Skeletal muscle satellite cell (primary cell): ENCODE results near the gene BMP7.
"Not testable (repeated sequence)": the region's sequence is repeated elsewhere in the genome, so short reads cannot be mapped to it uniquely, and the experiment has no call there.

Experiments
- H3K27me3 ChIP-seq: 2 replicates; pipeline ENCODE4 v1.7.0; 2013; ENCODE audit warnings: low read length; ENCODE audit not compliant: control insufficient read depth, insufficient read depth
- H3K36me3 ChIP-seq: 2 replicates; pipeline ENCODE4 v1.7.0; 2013; ENCODE audit warnings: mild to moderate bottlenecking, control low read depth, low read length; ENCODE audit not compliant: insufficient read depth
- H3K4me1 ChIP-seq: 2 replicates; pipeline ENCODE4 v1.7.0; 2013; ENCODE audit warnings: low read length; ENCODE audit not compliant: control insufficient read depth, insufficient read depth
- H3K4me2 ChIP-seq: 2 replicates; pipeline ENCODE4 v1.7.0; 2013; ENCODE audit warnings: mild to moderate bottlenecking, low read length
- H3K4me3 ChIP-seq: 2 replicates; pipeline ENCODE4 v1.7.0; 2013; ENCODE audit warnings: low read length
- H3K9ac ChIP-seq: 2 replicates; pipeline ENCODE4 v1.7.0; 2013; ENCODE audit warnings: mild to moderate bottlenecking, low read depth, low read length, moderate library complexity
- H3K9me3 ChIP-seq: replicated peaks from 2 replicates; pipeline ENCODE4 v1.7.0; 2013; ENCODE audit warnings: mild to moderate bottlenecking, control low read depth, low read length

Gene BMP7

DNA sequence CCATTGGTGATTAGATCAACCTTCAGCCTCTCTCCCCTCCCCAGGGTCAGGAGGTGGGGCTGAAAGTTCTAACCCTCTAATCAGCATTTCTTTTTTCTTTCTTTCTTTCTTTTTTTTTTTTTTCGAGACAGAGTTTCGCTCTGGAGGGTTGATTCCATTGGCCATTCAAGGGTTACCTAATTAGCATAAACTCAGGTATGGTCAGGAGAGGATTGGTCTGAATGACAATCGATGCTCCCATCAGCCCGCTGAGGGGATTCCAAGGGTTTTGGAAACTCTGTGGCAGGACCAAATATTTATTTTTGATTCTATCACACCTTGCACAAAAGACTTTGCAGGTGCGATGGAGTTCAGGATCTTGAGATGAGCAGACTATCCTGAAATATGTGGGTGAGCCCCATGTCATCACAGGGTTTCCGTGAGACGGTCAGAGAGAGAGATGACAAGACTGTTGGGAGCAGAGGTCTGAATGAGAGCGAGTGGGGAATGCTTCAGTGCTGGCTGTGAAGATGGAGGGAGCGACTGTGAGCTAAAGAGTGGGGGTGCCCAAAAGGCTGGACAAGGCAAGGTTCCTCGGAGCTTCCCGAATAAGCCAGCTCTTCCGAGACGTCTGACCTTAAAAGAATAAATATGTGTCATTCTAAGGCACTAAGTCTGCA is 107.1 kb downstream of the BMP7 start:
- no peak overlapping the region for H3K4me3 ChIP-seq
- H3K27me3 ChIP-seq = no peaks in the 10 kb centered on the region
- H3K9ac ChIP-seq = no peak overlapping the region
- H3K9me3 ChIP-seq = peaks cover 6% of the 10 kb centered on the region
- H3K4me1 ChIP-seq = no peaks in the 10 kb centered on the region
- no peak overlapping the region for H3K4me2 ChIP-seq
- H3K36me3 ChIP-seq = no peaks in the 10 kb centered on the region

DNA sequence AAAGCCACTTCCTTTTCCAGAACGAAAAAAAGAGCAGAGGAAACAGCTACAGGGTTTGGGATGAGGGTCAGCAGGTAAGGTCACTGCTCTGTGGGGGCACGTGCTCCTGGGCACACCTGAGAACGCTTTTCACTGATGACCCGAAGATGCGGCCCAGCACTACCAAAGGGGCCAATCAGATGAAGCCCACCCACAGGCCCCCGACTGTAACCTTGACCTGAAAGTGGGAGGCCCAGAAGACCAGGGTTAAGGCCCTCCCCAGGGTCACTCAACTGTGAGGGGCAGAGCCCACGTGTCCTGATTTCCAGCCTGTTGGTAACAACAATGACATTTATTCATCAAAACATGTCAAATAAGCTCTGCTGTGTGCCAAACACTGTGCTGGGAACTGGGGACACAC is 108.0 kb downstream of the BMP7 start:
- H3K27me3 ChIP-seq = no peaks in the 10 kb centered on the region
- H3K9me3 ChIP-seq = peaks cover 6% of the 10 kb centered on the region
- H3K4me3 ChIP-seq = no peak overlapping the region
- no peak overlapping the region for H3K9ac ChIP-seq
- H3K4me2 ChIP-seq = no peak overlapping the region
- H3K36me3 ChIP-seq = no peaks in the 10 kb centered on the region
- H3K4me1 ChIP-seq = no peaks in the 10 kb centered on the region

DNA sequence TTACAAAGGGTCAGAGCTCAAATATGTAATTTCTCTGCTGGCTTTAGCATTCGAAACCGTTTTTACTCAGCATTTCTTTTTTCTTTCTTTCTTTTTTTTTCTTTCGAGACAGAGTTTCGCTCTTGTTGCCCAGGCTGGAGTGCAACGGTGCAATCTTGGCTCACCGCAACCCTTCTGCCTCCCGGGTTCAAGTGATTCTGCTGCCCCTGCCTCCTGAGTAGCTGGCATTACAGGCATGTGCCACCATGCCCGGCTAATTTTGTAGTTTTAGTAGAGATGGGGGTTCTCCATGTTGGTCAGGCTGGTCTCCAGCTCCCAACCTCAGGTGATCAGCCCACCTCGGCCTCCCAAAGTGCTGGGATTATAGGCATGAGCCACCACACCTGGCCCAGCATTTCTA is 108.7 kb downstream of the BMP7 start:
- H3K4me2 ChIP-seq, H3K36me3 ChIP-seq, H3K27me3 ChIP-seq, H3K9ac ChIP-seq, H3K4me1 ChIP-seq, H3K9me3 ChIP-seq, H3K4me3 ChIP-seq: not testable (repeated sequence)

DNA sequence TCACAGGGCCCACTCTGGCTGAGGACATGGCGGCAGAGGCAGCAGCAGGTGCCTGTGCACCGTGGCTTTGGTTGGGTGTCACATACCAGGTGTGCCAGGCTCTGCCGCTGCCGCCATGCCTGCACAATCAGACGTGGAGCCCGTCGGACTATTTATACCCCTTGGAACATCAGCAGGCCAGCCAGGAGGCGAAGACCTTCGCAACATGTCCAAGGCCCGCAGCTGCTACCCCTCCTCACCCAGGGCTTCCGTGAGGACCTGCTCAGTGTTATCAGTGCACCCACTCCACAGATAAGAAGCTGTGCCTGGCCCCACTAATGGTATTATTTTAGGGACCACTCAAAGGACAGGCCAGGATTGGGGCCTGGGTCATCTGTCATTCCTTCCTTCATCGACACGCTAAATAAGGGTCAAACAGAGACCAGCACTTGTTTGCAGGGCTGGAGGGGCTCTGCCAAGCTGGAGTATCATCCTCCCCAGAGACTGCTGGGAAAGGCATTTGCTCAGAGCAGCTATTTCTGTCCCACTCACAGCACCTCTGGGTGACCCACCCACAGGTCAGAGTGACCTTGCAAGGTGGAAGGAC is 109.2 kb downstream of the BMP7 start:
- H3K4me3 ChIP-seq = no peak overlapping the region
- no peaks in the 10 kb centered on the region for H3K27me3 ChIP-seq
- peaks cover 6% of the 10 kb centered on the region for H3K9me3 ChIP-seq
- no peaks in the 10 kb centered on the region for H3K4me1 ChIP-seq
- H3K4me2 ChIP-seq = no peak overlapping the region
- H3K9ac ChIP-seq = no peak overlapping the region
- no peaks in the 10 kb centered on the region for H3K36me3 ChIP-seq

DNA sequence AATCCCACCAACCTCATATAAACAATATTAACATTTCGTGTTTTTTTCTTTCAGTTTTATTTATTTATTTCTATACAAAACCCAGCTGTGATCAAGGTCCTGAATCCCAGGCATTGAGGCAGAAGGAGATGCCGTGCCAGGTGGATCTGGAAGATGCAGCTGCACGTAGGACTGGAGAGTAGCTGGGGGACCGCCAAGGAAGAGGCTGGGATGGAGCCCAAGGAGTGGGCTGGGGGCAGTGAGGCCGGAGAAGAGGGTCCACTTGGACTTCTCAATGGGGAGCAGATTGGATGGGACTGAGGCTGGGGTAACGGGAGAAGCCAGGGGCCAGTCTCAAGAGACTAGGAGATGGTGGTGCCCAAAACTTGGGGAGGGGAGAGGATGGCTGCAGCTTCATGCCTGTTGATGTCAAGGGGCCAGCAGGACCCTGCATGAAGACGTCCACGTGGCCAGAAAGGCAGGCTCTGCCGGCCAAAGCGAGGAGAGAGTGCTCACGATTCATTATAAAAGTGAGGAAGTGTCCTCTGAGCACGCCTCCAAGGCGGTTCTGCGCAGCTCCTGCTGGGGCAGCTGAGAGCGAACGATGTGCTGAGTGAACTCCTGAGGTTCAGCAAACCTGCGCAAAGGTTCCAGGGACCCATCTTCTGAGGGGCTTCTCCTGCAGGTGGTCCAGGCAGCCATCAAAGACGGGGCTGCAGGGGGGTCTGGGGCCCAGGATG is 110.3 kb downstream of the BMP7 start:
- Histone ChIP-seq H3K4me2 (no peak overlapping the region), H3K9me3 (peaks cover 6% of the 10 kb centered on the region), H3K4me3 (no peak overlapping the region), H3K4me1 (no peaks in the 10 kb centered on the region), H3K9ac (no peak overlapping the region), H3K36me3 (no peaks in the 10 kb centered on the region), H3K27me3 (no peaks in the 10 kb centered on the region)

DNA sequence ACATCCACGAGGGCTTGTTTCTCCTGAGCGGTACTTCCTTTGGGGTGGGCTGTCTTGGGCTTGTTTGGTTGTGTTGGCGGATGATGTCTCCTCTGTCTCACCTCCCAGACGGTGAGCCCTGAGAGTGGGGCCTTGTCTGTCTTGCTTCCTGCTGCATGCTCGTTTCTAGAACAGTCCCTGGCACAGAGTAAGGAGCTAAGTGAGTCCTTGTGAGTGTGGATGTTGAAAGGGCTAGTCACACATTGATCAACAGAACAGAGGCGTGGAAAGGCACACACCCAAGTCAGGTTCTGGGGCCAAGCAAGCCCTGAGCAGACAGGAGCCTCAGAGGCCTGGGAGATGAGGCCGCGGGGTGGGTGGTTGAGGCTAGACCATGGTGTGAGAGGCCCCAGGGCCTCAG is 111.0 kb downstream of the BMP7 start:
- Histone ChIP-seq H3K4me1 (no peaks in the 10 kb centered on the region), H3K9ac (no peak overlapping the region), H3K4me3 (no peak overlapping the region), H3K27me3 (no peaks in the 10 kb centered on the region), H3K36me3 (no peaks in the 10 kb centered on the region), H3K9me3 (peaks cover 6% of the 10 kb centered on the region), H3K4me2 (no peak overlapping the region)

DNA sequence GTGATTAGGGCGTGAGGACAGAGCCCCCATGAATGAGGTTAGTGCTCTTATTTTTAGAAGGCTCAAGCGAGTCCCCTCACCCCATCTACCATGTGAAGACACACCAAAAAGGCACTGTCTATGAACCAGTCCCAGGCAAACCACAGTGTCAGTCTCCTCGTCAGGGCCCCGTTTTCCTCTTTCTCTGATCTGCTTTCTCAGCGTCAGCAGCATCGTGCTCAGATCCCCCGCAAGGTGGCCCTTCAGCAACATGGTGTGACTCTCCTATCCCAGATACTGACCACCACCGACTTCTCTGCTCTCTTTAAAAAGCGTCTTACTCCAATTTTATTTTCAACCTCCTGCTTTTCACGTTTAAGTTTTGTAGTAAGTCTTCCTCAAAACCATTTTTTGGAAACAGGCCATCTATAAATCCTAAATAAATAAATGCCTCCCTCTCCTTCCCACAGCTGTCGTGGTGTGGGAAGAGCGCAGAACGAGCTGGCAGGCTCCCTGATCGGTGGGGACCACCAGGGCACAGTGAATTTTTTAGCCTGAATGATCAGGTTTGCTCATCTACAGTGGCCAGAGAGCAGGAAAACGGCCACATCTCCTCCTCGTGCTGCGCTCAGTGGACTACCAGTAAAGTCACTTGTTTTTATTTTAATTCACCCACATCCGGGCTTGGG is 113.1 kb downstream of the BMP7 start:
- Histone ChIP-seq H3K4me1 (no peaks in the 10 kb centered on the region), H3K4me3 (no peak overlapping the region), H3K36me3 (no peaks in the 10 kb centered on the region), H3K27me3 (no peaks in the 10 kb centered on the region), H3K4me2 (no peak overlapping the region), H3K9me3 (peaks cover 4% of the 10 kb centered on the region), H3K9ac (no peak overlapping the region)

DNA sequence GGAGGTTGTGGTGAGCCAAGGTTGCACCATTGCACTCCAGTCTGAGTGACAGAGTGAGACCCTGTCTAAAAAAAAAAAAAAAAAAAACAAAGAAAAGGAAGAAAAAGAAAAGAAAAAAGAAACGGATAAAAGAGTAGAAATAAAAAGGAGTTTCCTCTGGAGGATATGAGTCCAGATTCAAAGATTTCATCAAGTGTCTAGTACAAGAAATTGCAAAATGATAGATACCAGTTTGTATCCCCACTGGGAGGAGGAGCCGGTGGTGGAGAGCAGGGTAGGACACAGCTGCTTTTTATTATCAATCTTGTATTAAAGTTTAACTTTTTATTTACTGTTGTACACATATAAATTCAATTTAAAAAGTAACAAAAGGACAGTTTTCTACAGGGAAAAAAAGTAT is 113.9 kb downstream of the BMP7 start:
- Histone ChIP-seq H3K4me3 (no peak overlapping the region), H3K27me3 (no peaks in the 10 kb centered on the region), H3K9me3 (peaks cover 4% of the 10 kb centered on the region), H3K9ac (no peak overlapping the region), H3K4me1 (no peaks in the 10 kb centered on the region), H3K36me3 (no peaks in the 10 kb centered on the region), H3K4me2 (no peak overlapping the region)

DNA sequence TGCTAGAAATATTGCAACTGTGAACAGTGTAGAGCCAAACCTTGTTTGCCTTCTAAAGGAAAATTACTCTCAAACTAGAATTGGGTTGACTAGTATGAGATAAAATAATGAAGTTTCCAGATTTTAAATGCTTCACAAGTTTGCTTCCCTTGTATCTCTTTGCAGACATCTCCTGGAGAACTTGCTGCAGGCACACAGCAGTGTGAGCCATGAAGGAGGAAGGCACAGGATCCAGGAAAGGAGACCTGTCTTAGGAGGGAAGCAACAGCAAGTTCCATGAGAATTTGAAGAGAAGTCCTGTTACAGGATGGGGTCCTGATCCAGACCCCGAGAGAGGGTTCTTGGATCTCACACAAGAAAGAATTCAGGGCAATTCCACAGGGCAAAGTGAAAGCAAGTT is 115.9 kb downstream of the BMP7 start:
- Histone ChIP-seq H3K4me3 (no peak overlapping the region), H3K4me1 (no peaks in the 10 kb centered on the region), H3K36me3 (no peaks in the 10 kb centered on the region), H3K27me3 (no peaks in the 10 kb centered on the region), H3K4me2 (no peak overlapping the region), H3K9me3 (peaks cover 4% of the 10 kb centered on the region), H3K9ac (no peak overlapping the region)

DNA sequence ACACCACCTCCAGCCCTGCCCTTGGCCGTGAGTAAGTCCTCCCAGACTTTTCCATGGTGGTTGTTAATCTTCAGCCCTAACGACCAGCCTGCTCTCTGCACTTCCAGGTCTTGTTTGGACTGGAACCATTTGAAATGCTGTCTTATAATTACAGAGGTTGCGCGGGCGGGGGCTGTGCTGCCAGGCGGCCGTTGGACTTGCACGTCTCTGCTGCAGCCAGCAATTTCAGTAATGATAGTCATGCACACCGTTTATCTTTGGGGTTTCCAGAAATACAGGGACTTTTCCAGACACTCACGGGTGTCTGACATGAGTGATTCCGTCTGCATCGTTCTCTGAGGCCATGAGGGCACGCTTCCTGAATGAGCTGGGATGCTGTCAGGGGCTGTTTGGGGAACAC is 118.2 kb downstream of the BMP7 start:
- Histone ChIP-seq H3K4me3 (no peak overlapping the region), H3K9me3 (no peaks in the 10 kb centered on the region), H3K27me3 (no peaks in the 10 kb centered on the region), H3K4me1 (no peaks in the 10 kb centered on the region), H3K4me2 (no peak overlapping the region), H3K9ac (no peak overlapping the region), H3K36me3 (no peaks in the 10 kb centered on the region)

DNA sequence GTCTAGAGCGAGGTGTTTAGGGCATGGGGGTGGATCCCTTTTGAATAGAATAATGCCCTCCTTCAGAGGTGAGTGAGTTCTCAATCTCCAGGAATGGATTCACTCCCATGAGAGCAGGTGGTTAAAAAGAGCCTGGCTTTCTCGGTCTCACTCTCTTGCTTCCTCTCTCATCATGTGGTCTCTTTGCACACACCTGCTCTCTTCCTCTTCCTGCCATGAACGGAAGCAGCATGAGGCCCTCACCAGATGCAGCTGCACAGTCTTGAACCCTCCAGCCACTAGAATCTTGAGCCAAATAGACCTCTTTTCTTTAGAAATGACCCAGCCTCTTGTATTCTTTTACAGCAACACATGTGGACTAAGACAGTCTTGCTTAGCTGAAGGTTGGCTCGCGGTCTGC is 119.3 kb downstream of the BMP7 start:
- Histone ChIP-seq H3K27me3 (no peaks in the 10 kb centered on the region), H3K36me3 (no peaks in the 10 kb centered on the region), H3K4me3 (no peak overlapping the region), H3K9me3 (no peaks in the 10 kb centered on the region), H3K4me2 (no peak overlapping the region), H3K4me1 (no peaks in the 10 kb centered on the region), H3K9ac (no peak overlapping the region)
